Tibial nerve (tissue), 4 donors: Measurements from ENCODE around the gene NFKBIE. TPM values are rescaled to one million over a fixed set of nuclear protein-coding genes. Genes with fewer than 3 reads are reported as not detected.

Source experiments
- DNase-seq, 2 donors: peaks; one replicate each; pipeline ENCODE4 v3.0.0-alpha.2; 2019; ENCODE audit warnings: low spot score in 2 of 2
- H3K27ac ChIP-seq, 4 donors: fragments of 200-600 bp; sonication (generic) in 3 of 4; one replicate each; pipeline ENCODE4 v1.5.1; 2017 to 2019; ENCODE audit warnings: mild to moderate bottlenecking in 1 of 4
- H3K27me3 ChIP-seq, 2 donors: fragments of 200-600 bp; sonication (generic) in 1 of 2; one replicate each; pipeline versions ENCODE4 v1.5.1 to v1.6.0; 2017 to 2019
- H3K36me3 ChIP-seq, 3 donors: fragments of 200-600 bp; sonication (generic); one replicate each; pipeline ENCODE4 v1.5.1; 2018 to 2019
- H3K4me1 ChIP-seq, 4 donors: fragments of 200-600 bp; sonication (generic) in 3 of 4; one replicate each; pipeline ENCODE4 v1.5.1; 2017 to 2019
- H3K4me3 ChIP-seq, 4 donors: fragments of 200-600 bp; sonication (generic) in 3 of 4; one replicate each; pipeline ENCODE4 v1.5.1; 2017 to 2019; ENCODE audit warnings: mild to moderate bottlenecking in 1 of 4, moderate library complexity in 1 of 4
- H3K9me3 ChIP-seq, 4 donors: fragments of 200-600 bp; sonication (generic) in 3 of 4; one replicate each; pipeline ENCODE4 v1.5.1; 2017 to 2019
- CTCF ChIP-seq, 5 experiments: fragments of 200-600 bp in 3 of 5; fragments of 450-650 bp in 2 of 5; sonication (generic) in 3 of 5; IDR thresholded peaks; one replicate each; pipeline ENCODE4 v1.5.1; 2016 to 2019; ENCODE audit warnings: antibody characterized with exemption in 5 of 5, mild to moderate bottlenecking in 3 of 5, moderate library complexity in 2 of 5
- EP300 ChIP-seq, 2 donors: sonication (generic); formaldehyde crosslinking; IDR thresholded peaks; one replicate each; pipeline ENCODE4 v1.6.1; 2017; ENCODE audit warnings: antibody characterized with exemption in 2 of 2, mild to moderate bottlenecking in 1 of 2
- POLR2A ChIP-seq, 2 donors: fragments of 450-650 bp; IDR thresholded peaks; one replicate each; pipeline ENCODE4 v1.6.1; 2017; ENCODE audit warnings: antibody characterized with exemption in 2 of 2, mild to moderate bottlenecking in 2 of 2, moderate library complexity in 2 of 2
- WGBS, 2 donors: methylation state at CpG; one replicate each; pipeline ENCODE4 v1.1.5; 2018; 5-methylcytosine and 5-hydroxymethylcytosine counted together
- total RNA-seq, 4 donors: library from RNA; depleted of rRNA; stranded (reverse); fragments of >200 nt; gene quantifications; one replicate each; pipeline ENCODE4 v1.1.0, GENCODE V29; 2016

Gene NFKBIE
- total RNA-seq, 4 donors from 2014 or later: 12.7 to 20.7 (median 16.0) TPM

GRCh38 chr6:44238687-44239350 is 26.5 kb downstream of the NFKBIE start:
- WGBS, 2 donors: 83 to 85% methylated on average over 7 of the region's 7 CpGs
- Histone ChIP-seq H3K27me3 (no peaks in the 10 kb centered on the region), H3K4me1 (peaks cover 2 to 33% (median 24%) of the 10 kb centered on the region in 4 donors), H3K36me3 (no peaks in the 10 kb centered on the region), H3K27ac (peak overlapping the region in 2 of 4 donors; percentile 96 to 98), H3K4me3 (no peak overlapping the region), H3K9me3 (no peaks in the 10 kb centered on the region)
- no peak for DNase-seq
- no peak for TF ChIP-seq CTCF (IDR thresholded peaks at IDR 0.05)
- TF ChIP-seq EP300 (IDR thresholded peaks at IDR 0.05): no peak
- TF ChIP-seq POLR2A (IDR thresholded peaks at IDR 0.05): no peak

GRCh38 chr6:44237813-44238433 is 27.4 kb downstream of the NFKBIE start:
- H3K36me3 ChIP-seq: peaks cover 0 to under 1% (median 0%) of the 10 kb centered on the region in 3 donors
- 3 to 4% methylated on average over 17 to 26 of the region's 42 CpGs for WGBS, 2 donors
- peaks cover 4 to 42% (median 29%) of the 10 kb centered on the region in 4 donors for H3K4me1 ChIP-seq

GRCh38 chr6:44237021-44237812 is 28.1 kb downstream of the NFKBIE start:
- H3K9me3 ChIP-seq: no peaks in the 10 kb centered on the region
- H3K4me1 ChIP-seq: peaks cover 4 to 48% (median 29%) of the 10 kb centered on the region in 4 donors
- H3K27me3 ChIP-seq: no peaks in the 10 kb centered on the region
- H3K36me3 ChIP-seq: peaks cover 0 to 8% (median 0%) of the 10 kb centered on the region in 3 donors
- 27 to 37% methylated on average over 18 to 22 of the region's 22 CpGs for WGBS, 2 donors
- DNase-seq: peak; percentile 84 to 92
- peak overlapping the region; percentile 47 to 77 (median 62) for H3K4me3 ChIP-seq
- peak overlapping the region; percentile 96 to 98 (median 96) for H3K27ac ChIP-seq
- TF ChIP-seq EP300 (IDR thresholded peaks at IDR 0.05) (peak in 1 of 2 donors; percentile 79), CTCF (IDR thresholded peaks at IDR 0.05) (peak in 1 of 5 experiments; percentile 8), POLR2A (IDR thresholded peaks at IDR 0.05) (peak in 1 of 2 donors; percentile 46)

More at GRCh38 chr6:44237813-44238433, 27.4 kb downstream of the NFKBIE start:
- Histone ChIP-seq H3K9me3 (no peaks in the 10 kb centered on the region), H3K27me3 (no peaks in the 10 kb centered on the region), H3K4me3 (peak overlapping the region; percentile 47 to 77 (median 62)), H3K27ac (peak overlapping the region; percentile 96 to 98 (median 96))
- DNase-seq: peak; percentile 66 to 79
- peak in 1 of 2 donors; percentile 82 for TF ChIP-seq EP300 (IDR thresholded peaks at IDR 0.05)
- peak; percentile 96 to 100 (median 99) for TF ChIP-seq CTCF (IDR thresholded peaks at IDR 0.05)
- peak in 1 of 2 donors; percentile 58 for TF ChIP-seq POLR2A (IDR thresholded peaks at IDR 0.05)

GRCh38 chr6:44235891-44236516 is 29.3 kb downstream of the NFKBIE start:
- no peak for DNase-seq
- Histone ChIP-seq H3K4me1 (peaks cover 4 to 54% (median 29%) of the 10 kb centered on the region in 4 donors), H3K9me3 (no peaks in the 10 kb centered on the region), H3K36me3 (peaks cover 0 to 20% (median 0%) of the 10 kb centered on the region in 3 donors), H3K27me3 (no peaks in the 10 kb centered on the region), H3K27ac (peak overlapping the region in 2 of 4 donors; percentile 86 to 91), H3K4me3 (no peak overlapping the region)
- TF ChIP-seq EP300 (IDR thresholded peaks at IDR 0.05): no peak
- 87 to 89% methylated on average over 6 of the region's 6 CpGs for WGBS, 2 donors

- 63 to 76% methylated on average over 6 of the region's 6 CpGs for WGBS, 2 donors
- H3K27ac ChIP-seq: peak overlapping the region; percentile 45 to 91 (median 79)
- TF ChIP-seq POLR2A (IDR thresholded peaks at IDR 0.05): no peak
- no peak for TF ChIP-seq CTCF (IDR thresholded peaks at IDR 0.05)
- no peak for TF ChIP-seq EP300 (IDR thresholded peaks at IDR 0.05)
- no peak overlapping the region for H3K4me3 ChIP-seq
- DNase-seq: no peak
- H3K4me1 ChIP-seq: peaks cover 4 to 61% (median 29%) of the 10 kb centered on the region in 4 donors
- H3K36me3 ChIP-seq: peaks cover 0 to 27% (median 0%) of the 10 kb centered on the region in 3 donors
- no peaks in the 10 kb centered on the region for H3K27me3 ChIP-seq
- no peaks in the 10 kb centered on the region for H3K9me3 ChIP-seq
These were observed 30.1 kb downstream of the NFKBIE start for GRCh38 chr6:44235269-44235668.
